Transverse colon (tissue), 4 donors: Measurements from ENCODE around the gene CPTP.

ENCODE experiments used
- CTCF ChIP-seq, 5 experiments: fragments of 200-600 bp in 3 of 5; fragments of 450-650 bp in 2 of 5; sonication (generic) in 3 of 5; IDR thresholded peaks; 1 replicate in 2 of 5; 2 replicates in 3 of 5; pipeline ENCODE4 v1.5.1; 2016 to 2017; ENCODE audit warnings: antibody characterized with exemption in 5 of 5, inconsistent platforms in 3 of 5, mild to moderate bottlenecking in 2 of 5, moderate library complexity in 1 of 5
- POLR2A ChIP-seq: fragments of 450-650 bp; IDR thresholded peaks from one replicate; pipeline ENCODE4 v1.6.1; 2016; ENCODE audit warnings: antibody characterized with exemption, mild to moderate bottlenecking, moderate library complexity
- POLR2AphosphoS5 ChIP-seq, 3 donors: sonication (generic); formaldehyde crosslinking; IDR thresholded peaks; one replicate each; pipeline ENCODE4 v1.6.1; 2016; ENCODE audit warnings: antibody characterized with exemption in 3 of 3

- TF ChIP-seq CTCF (IDR thresholded peaks at IDR 0.05) = no peak
- no peak for TF ChIP-seq POLR2A
- TF ChIP-seq POLR2AphosphoS5 (IDR thresholded peaks at IDR 0.05) = no peak
Observed at GRCh38 chr1:1334835-1335234, 10.2 kb downstream of the CPTP start.
